Gastroesophageal sphincter (tissue), 4 donors: ENCODE measurements around the gene CCT3. TPM values are rescaled to one million over a fixed set of nuclear protein-coding genes. Genes with fewer than 3 reads are reported as not detected.
A peak's percentile ranks its signal among the peaks of the same experiment; 100 is the strongest.

Source experiments
- ATAC-seq: fragments of 150-250 bp; one replicate; pipeline ENCODE4 v1.9.1; 2016; ENCODE audit warnings: mild to moderate bottlenecking, moderate library complexity
- H3K27ac ChIP-seq, 4 donors: fragments of 200-600 bp; sonication (generic) in 3 of 4; 1 replicate in 3 of 4; 2 replicates in 1 of 4; pipeline ENCODE4 v1.5.1; 2016 to 2019
- H3K27me3 ChIP-seq: fragments of 200-600 bp; sonication (generic); one replicate; pipeline ENCODE4 v1.5.1; 2019
- H3K36me3 ChIP-seq, 2 donors: fragments of 200-600 bp; sonication (generic); one replicate each; pipeline ENCODE4 v1.5.1; 2019; ENCODE audit warnings: control low read depth in 1 of 2
- H3K4me1 ChIP-seq, 3 donors: fragments of 200-600 bp; sonication (generic); 1 replicate in 2 of 3; 2 replicates in 1 of 3; pipeline ENCODE4 v1.5.1; 2016 to 2019; ENCODE audit warnings: control low read depth in 2 of 3
- H3K4me3 ChIP-seq, 2 donors: fragments of 200-600 bp; sonication (generic); one replicate each; pipeline ENCODE4 v1.5.1; 2019; ENCODE audit warnings: mild to moderate bottlenecking in 1 of 2, moderate library complexity in 1 of 2
- H3K9me3 ChIP-seq, 3 donors: fragments of 200-600 bp; sonication (generic); one replicate each; pipeline ENCODE4 v1.5.1; 2017 to 2019; ENCODE audit warnings: control low read depth in 2 of 3
- CTCF ChIP-seq, 4 experiments: fragments of 200-600 bp in 2 of 4; fragments of 450-650 bp in 2 of 4; sonication (generic) in 1 of 4; IDR thresholded peaks; one replicate each; pipeline ENCODE4 v1.5.1; 2017 to 2019; ENCODE audit warnings: antibody characterized with exemption in 4 of 4, mild to moderate bottlenecking in 2 of 4, moderate library complexity in 2 of 4
- EP300 ChIP-seq: sonication (generic); formaldehyde crosslinking; IDR thresholded peaks from one replicate; pipeline ENCODE4 v1.6.1; 2017; ENCODE audit warnings: antibody characterized with exemption, mild to moderate bottlenecking
- POLR2A ChIP-seq, 2 donors: fragments of 450-650 bp; IDR thresholded peaks; one replicate each; pipeline ENCODE4 v1.6.1; 2017; ENCODE audit warnings: antibody characterized with exemption in 2 of 2, mild to moderate bottlenecking in 2 of 2, moderate library complexity in 1 of 2
- POLR2AphosphoS5 ChIP-seq: sonication (generic); formaldehyde crosslinking; IDR thresholded peaks from one replicate; pipeline ENCODE4 v1.6.1; 2017; ENCODE audit warnings: antibody characterized with exemption
- WGBS, 2 donors: methylation state at CpG; one replicate each; pipeline ENCODE4 v1.1.5; 2018; ENCODE audit warnings: low coverage in 1 of 2; 5-methylcytosine and 5-hydroxymethylcytosine counted together
- total RNA-seq, 4 donors: library from RNA; depleted of rRNA; stranded (reverse); fragments of >200 nt; gene quantifications; one replicate each; pipeline ENCODE4 v1.1.0, GENCODE V29; 2016

CCT3 gene
- total RNA-seq, 4 donors from 2014 or later = 189 to 224 (median 209) TPM

- TF ChIP-seq EP300 = no peak
- no peak for TF ChIP-seq CTCF (IDR thresholded peaks at IDR 0.05)
- no peak for TF ChIP-seq POLR2A (IDR thresholded peaks at IDR 0.05)
- no peak for TF ChIP-seq POLR2AphosphoS5
- 88 to 91% methylated on average over 6 to 9 of the region's 11 CpGs for WGBS, 2 donors
- H3K27ac ChIP-seq = no peak overlapping the region
- ATAC-seq = no peak
- H3K4me3 ChIP-seq = no peak overlapping the region
- H3K4me1 ChIP-seq = peaks cover 0 to 4% (median 0%) of the 10 kb centered on the region in 3 donors
- H3K9me3 ChIP-seq = no peaks in the 10 kb centered on the region
- no peaks in the 10 kb centered on the region for H3K36me3 ChIP-seq
- peaks cover 71% of the 10 kb centered on the region for H3K27me3 ChIP-seq
Observed at GRCh38 chr1:156360534-156360933, 22.4 kb upstream of the CCT3 start.

- ATAC-seq = no peak
- no peak overlapping the region for H3K4me3 ChIP-seq
- no peak for TF ChIP-seq POLR2A (IDR thresholded peaks at IDR 0.05)
- 29 to 31% methylated on average over 6 of the region's 6 CpGs for WGBS, 2 donors
- peaks cover 0 to 4% (median 0%) of the 10 kb centered on the region in 3 donors for H3K4me1 ChIP-seq
- peaks cover 71% of the 10 kb centered on the region for H3K27me3 ChIP-seq
- H3K9me3 ChIP-seq = no peaks in the 10 kb centered on the region
- H3K27ac ChIP-seq = no peak overlapping the region
- H3K36me3 ChIP-seq = no peaks in the 10 kb centered on the region
Observed at GRCh38 chr1:156359973-156360372, 21.9 kb upstream of the CCT3 start.

- peaks cover 0 to 4% (median 0%) of the 10 kb centered on the region in 3 donors for H3K4me1 ChIP-seq
- no peaks in the 10 kb centered on the region for H3K36me3 ChIP-seq
- H3K27ac ChIP-seq = no peak overlapping the region
- peaks cover 66% of the 10 kb centered on the region for H3K27me3 ChIP-seq
- H3K4me3 ChIP-seq = no peak overlapping the region
- H3K9me3 ChIP-seq = no peaks in the 10 kb centered on the region
- no peak for ATAC-seq
- 96 to 100% methylated on average over 2 to 3 of the region's 3 CpGs for WGBS, 2 donors
- no peak for TF ChIP-seq EP300
- no peak for TF ChIP-seq POLR2A (IDR thresholded peaks at IDR 0.05)
- no peak for TF ChIP-seq CTCF (IDR thresholded peaks at IDR 0.05)
- TF ChIP-seq POLR2AphosphoS5 = no peak
Observed at GRCh38 chr1:156359249-156359648, 21.2 kb upstream of the CCT3 start.

GRCh38 chr1:156358641-156359040 lies 20.5 kb upstream of the CCT3 start:
- Histone ChIP-seq H3K27me3 (peaks cover 60% of the 10 kb centered on the region), H3K4me1 (peaks cover 0 to 4% (median 0%) of the 10 kb centered on the region in 3 donors), H3K4me3 (no peak overlapping the region), H3K36me3 (no peaks in the 10 kb centered on the region), H3K9me3 (no peaks in the 10 kb centered on the region), H3K27ac (no peak overlapping the region)
- 88% methylated on average over 1 of the region's 1 CpG; no CpG with 5 or more reads in 1 of the 2 donors for WGBS, 2 donors
- no peak for ATAC-seq
- TF ChIP-seq POLR2A (IDR thresholded peaks at IDR 0.05) (no peak), POLR2AphosphoS5 (no peak), CTCF (IDR thresholded peaks at IDR 0.05) (no peak), EP300 (no peak)

- Histone ChIP-seq H3K9me3 (no peaks in the 10 kb centered on the region), H3K27ac (no peak overlapping the region), H3K36me3 (no peaks in the 10 kb centered on the region), H3K4me3 (no peak overlapping the region), H3K4me1 (peaks cover 0 to 4% (median 0%) of the 10 kb centered on the region in 3 donors), H3K27me3 (peaks cover 57% of the 10 kb centered on the region)
- no peak for TF ChIP-seq EP300
- no peak for ATAC-seq
- 86 to 90% methylated on average over 2 of the region's 2 CpGs for WGBS, 2 donors
Observed at GRCh38 chr1:156357977-156358376, 19.9 kb upstream of the CCT3 start.

- Histone ChIP-seq H3K4me3 (no peak overlapping the region), H3K4me1 (peaks cover 0 to 4% (median 0%) of the 10 kb centered on the region in 3 donors), H3K27me3 (peaks cover 57% of the 10 kb centered on the region), H3K36me3 (no peaks in the 10 kb centered on the region), H3K9me3 (no peaks in the 10 kb centered on the region), H3K27ac (no peak overlapping the region)
- WGBS, 2 donors = 10 to 15% methylated on average over 12 to 21 of the region's 22 CpGs
- no peak for ATAC-seq
- TF ChIP-seq POLR2A (IDR thresholded peaks at IDR 0.05) (no peak), CTCF (IDR thresholded peaks at IDR 0.05) (peak in 3 of 4 experiments; percentile 29 to 53 (median 42)), POLR2AphosphoS5 (no peak), EP300 (no peak)
Observed at GRCh38 chr1:156356875-156357534, 18.9 kb upstream of the CCT3 start.
